Neural progenitor cell (in vitro differentiated cells): Measurements from ENCODE around the gene RBM19.

Experiments used
- EZH2 ChIP-seq: fragments of 200-600 bp; sonication (generic); IDR thresholded peaks from 2 replicates; pipeline ENCODE4 v1.6.1; 2017; ENCODE audit warnings: antibody characterized with exemption, mild to moderate bottlenecking, moderate library complexity
- EZH2phosphoT487 ChIP-seq: fragments of 200-600 bp; sonication (generic); IDR thresholded peaks from 2 replicates; pipeline ENCODE4 v1.6.1; 2017; ENCODE audit warnings: antibody characterized with exemption
- TF ChIP-seq, protein P1 (sequence below): fragments of 200-600 bp; sonication (generic); IDR thresholded peaks from 2 replicates; pipeline ENCODE4 v1.5.1; 2017; ENCODE audit warnings: antibody characterized with exemption, mild to moderate bottlenecking

DNA sequence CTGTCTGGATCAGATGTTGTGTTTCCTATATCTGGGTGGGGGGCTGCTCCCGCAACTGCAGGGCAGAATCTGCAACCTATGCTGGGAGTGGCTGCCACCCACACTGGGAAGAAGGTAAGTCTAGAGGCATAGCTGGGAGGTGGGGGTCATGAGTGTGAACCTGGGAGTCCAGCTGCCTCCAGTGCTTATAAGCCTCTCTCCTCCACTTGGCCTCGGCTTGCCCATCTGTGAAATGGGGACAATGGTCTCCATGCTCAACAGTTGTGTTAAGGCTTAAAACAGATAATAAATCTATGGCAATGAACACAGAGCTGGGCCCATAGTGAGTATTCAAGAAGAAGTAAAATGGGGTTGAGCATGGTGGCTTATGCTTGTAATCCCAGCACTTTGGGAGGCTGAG is 90.0 kb downstream of the RBM19 start:
- TF ChIP-seq, protein P1, sequence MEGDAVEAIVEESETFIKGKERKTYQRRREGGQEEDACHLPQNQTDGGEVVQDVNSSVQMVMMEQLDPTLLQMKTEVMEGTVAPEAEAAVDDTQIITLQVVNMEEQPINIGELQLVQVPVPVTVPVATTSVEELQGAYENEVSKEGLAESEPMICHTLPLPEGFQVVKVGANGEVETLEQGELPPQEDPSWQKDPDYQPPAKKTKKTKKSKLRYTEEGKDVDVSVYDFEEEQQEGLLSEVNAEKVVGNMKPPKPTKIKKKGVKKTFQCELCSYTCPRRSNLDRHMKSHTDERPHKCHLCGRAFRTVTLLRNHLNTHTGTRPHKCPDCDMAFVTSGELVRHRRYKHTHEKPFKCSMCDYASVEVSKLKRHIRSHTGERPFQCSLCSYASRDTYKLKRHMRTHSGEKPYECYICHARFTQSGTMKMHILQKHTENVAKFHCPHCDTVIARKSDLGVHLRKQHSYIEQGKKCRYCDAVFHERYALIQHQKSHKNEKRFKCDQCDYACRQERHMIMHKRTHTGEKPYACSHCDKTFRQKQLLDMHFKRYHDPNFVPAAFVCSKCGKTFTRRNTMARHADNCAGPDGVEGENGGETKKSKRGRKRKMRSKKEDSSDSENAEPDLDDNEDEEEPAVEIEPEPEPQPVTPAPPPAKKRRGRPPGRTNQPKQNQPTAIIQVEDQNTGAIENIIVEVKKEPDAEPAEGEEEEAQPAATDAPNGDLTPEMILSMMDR: no peak
- TF ChIP-seq EZH2 (no peak), EZH2phosphoT487 (no peak)
